Neural cell (in vitro differentiated cells): ENCODE results near the gene MYCT1.

ENCODE experiments used
- EP300 ChIP-seq: fragments of 450-650 bp; conservative IDR thresholded peaks from 2 replicates; pipeline ENCODE4 v1.6.1; 2014; ENCODE audit warnings: antibody characterized with exemption, mild to moderate bottlenecking, moderate library complexity; ENCODE audit not compliant: poor library complexity, severe bottlenecking
- EZH2 ChIP-seq: fragments of 200-600, 300-800 bp; shearing (Covaris generic), sonication (generic); IDR thresholded peaks from 2 replicates; pipeline ENCODE4 v1.6.1; 2014; ENCODE audit warnings: antibody characterized with exemption, low read length, borderline replicate concordance, mild to moderate bottlenecking; ENCODE audit not compliant: insufficient read depth, poor library complexity, severe bottlenecking
- MXI1 ChIP-seq: fragments of 450-650 bp; conservative IDR thresholded peaks from 2 replicates; pipeline ENCODE4 v1.6.1; 2014; ENCODE audit warnings: antibody characterized with exemption, mild to moderate bottlenecking; ENCODE audit not compliant: poor library complexity, severe bottlenecking
- POLR2AphosphoS5 ChIP-seq: IDR thresholded peaks from 2 replicates; pipeline ENCODE4 v1.6.1; 2012
- SMC3 ChIP-seq: fragments of 450-650 bp; conservative IDR thresholded peaks from 2 replicates; pipeline ENCODE4 v1.6.1; 2014; ENCODE audit warnings: antibody characterized with exemption, mild to moderate bottlenecking, moderate library complexity; ENCODE audit not compliant: poor library complexity
- TAF1 ChIP-seq: IDR thresholded peaks from 2 replicates; pipeline ENCODE4 v1.6.1; 2012; ENCODE audit warnings: low read depth
- TF ChIP-seq, protein P1 (sequence below): fragments of 450-650 bp; IDR thresholded peaks from 2 replicates; pipeline ENCODE4 v1.5.1; 2014; ENCODE audit warnings: antibody characterized with exemption, mild to moderate bottlenecking, moderate library complexity; ENCODE audit not compliant: poor library complexity, severe bottlenecking

DNA sequence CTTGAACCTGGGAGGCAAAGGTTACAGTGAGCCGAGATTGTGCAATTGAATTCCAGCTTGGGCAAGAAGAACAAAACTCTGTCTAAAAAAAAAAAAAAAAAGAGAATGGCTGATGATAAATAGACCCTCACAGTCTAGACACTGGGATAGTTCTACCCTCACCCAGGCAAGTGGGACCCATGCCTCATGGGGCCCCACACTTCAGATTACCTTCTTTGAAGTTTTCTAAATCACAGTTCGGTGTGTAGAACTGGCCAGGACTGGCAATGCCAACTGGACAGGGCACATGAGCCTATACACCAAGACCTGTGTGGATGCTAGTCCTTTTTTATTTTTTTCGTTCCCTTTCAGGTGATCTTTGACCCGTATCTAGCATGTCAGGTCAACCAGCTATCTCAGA lies 28.6 kb downstream of the MYCT1 start:
- TF ChIP-seq EZH2, result no peak
- TF ChIP-seq, protein P1, sequence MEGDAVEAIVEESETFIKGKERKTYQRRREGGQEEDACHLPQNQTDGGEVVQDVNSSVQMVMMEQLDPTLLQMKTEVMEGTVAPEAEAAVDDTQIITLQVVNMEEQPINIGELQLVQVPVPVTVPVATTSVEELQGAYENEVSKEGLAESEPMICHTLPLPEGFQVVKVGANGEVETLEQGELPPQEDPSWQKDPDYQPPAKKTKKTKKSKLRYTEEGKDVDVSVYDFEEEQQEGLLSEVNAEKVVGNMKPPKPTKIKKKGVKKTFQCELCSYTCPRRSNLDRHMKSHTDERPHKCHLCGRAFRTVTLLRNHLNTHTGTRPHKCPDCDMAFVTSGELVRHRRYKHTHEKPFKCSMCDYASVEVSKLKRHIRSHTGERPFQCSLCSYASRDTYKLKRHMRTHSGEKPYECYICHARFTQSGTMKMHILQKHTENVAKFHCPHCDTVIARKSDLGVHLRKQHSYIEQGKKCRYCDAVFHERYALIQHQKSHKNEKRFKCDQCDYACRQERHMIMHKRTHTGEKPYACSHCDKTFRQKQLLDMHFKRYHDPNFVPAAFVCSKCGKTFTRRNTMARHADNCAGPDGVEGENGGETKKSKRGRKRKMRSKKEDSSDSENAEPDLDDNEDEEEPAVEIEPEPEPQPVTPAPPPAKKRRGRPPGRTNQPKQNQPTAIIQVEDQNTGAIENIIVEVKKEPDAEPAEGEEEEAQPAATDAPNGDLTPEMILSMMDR, result no peak
- TF ChIP-seq TAF1, result no peak
- no peak for TF ChIP-seq EP300
- TF ChIP-seq MXI1, result no peak
- no peak for TF ChIP-seq POLR2AphosphoS5
- no peak for TF ChIP-seq SMC3
